GM10266 (cell line): ENCODE measurements around the gene CRYBG1.

Source experiments
- DNase-seq: peaks from one replicate; pipeline ENCODE4 v3.0.0; 2012; ENCODE audit errors: extremely low spot score
- CTCF ChIP-seq: IDR thresholded peaks from 2 replicates; pipeline ENCODE4 v1.5.1; 2012; ENCODE audit warnings: mild to moderate bottlenecking, low read depth; ENCODE audit not compliant: control insufficient read depth, insufficient read depth; ENCODE audit errors: missing control alignments

The CRYBG1 gene

GRCh38 chr6:106324726-106325335 is 35.7 kb upstream of the CRYBG1 start:
- no peak for TF ChIP-seq CTCF
- no peak for DNase-seq

- DNase-seq, result peak; percentile 96
- TF ChIP-seq CTCF, result no peak
Measured at GRCh38 chr6:106325336-106326178, 35.0 kb upstream of the CRYBG1 start, which contains the start of gene ATG5. Gene ATG5 (minus strand): TSS chr6:106325760. CDS start chr6:106316208, 9,552 bp downstream.

GRCh38 chr6:106334646-106335448 is 25.7 kb upstream of the CRYBG1 start:
- peak; percentile 60 for DNase-seq
- peak; percentile 67 for TF ChIP-seq CTCF

GRCh38 chr6:106339334-106340029 is 21.0 kb upstream of the CRYBG1 start:
- peak; percentile 56 for DNase-seq
- TF ChIP-seq CTCF, result peak; percentile 68

GRCh38 chr6:106347219-106347618 is 13.3 kb upstream of the CRYBG1 start:
- DNase-seq, result no peak
- TF ChIP-seq CTCF, result no peak

- DNase-seq, result no peak
- TF ChIP-seq CTCF, result no peak
Measured at GRCh38 chr6:106356378-106356777, 4.1 kb upstream of the CRYBG1 start.
